Posterior vena cava (tissue), 2 donors: Measurements from ENCODE around the gene SYCN. TPM values are rescaled to one million over a fixed set of nuclear protein-coding genes. Genes with fewer than 3 reads are reported as not detected.

ENCODE experiments used
- DNase-seq: peaks from one replicate; pipeline ENCODE4 v3.0.0-alpha.2; 2020; ENCODE audit warnings: low spot score
- intact Hi-C, 2 donors: fragments of 100-400 bp; cut with DNase I; formaldehyde crosslinking; loops; one replicate each; pipeline versions ENCODE4 v1.14.1 to v1.14.2; 2022 to 2023
- total RNA-seq, 2 donors: library from RNA; stranded (reverse); fragmentation: NEBNext Ultra II Directional; extraction: Animal tissue kit (Norgen Biotek cat#: 25700); gene quantifications; one replicate each; pipeline ENCODE4 v1.2.1, GENCODE V29; 2021
- donor health status: DM: yes; HTN: yes; CAD: no.
- donor health status: DM: yes; HTN: yes; CAD: no.

SYCN gene
- total RNA-seq, 2 donors from 2014 or later = not detected

DNA sequence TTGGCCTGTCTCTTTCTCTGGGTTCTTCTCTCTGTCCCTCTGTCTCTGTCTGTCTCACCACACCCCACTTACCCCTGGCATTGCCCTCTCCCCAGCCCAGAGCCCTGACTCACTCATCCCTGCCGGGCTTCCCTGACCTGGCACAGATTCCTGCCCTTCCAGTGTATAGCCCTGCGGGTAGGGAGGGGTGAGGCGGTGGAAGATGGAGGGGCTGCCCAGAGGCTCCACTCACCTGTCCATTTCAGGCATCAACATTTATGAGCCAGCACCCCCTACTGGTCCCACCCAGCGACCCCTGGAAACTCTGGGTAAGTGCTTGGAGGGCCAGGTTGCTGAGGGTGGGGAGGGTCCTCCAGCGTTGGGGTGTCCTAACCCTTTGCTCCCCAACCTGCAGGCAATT is 6.3 kb downstream of the SYCN start:
- no peak for DNase-seq
- intact Hi-C loops = no loop called here

DNA sequence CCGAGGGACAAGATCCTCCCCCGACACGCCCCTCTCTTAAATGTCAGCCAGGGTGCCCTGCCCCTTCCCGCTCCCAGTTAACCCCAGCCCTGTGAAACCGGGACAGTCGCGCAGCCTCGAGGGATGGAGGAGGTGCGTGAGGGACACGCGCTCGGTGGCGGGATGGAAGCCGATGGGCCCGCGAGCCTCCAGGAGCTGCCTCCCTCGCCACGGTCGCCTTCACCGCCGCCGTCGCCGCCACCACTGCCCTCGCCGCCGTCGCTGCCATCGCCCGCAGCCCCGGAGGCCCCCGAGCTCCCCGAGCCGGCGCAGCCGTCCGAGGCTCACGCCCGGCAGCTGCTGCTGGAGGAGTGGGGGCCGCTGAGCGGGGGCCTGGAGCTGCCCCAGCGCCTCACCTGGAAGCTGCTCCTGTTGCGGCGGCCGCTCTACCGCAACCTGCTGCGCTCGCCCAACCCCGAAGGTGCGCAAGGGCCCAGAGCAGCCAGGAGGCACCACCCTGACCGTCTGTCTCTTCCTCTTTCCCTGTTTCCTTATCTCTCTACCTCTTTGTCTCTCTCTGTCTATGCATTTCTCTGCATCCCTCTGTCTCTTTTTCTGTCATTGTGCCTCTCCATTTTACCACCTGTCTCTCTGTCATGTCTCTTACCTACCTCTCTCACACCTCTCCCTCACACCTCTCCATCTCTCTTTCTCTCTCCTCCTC is 7.1 kb downstream of the SYCN start, which contains the start of gene NCCRP1:
Gene NCCRP1, plus strand, starts transcription at position 105 of the 703 bp plus-strand sequence. Its CDS starts 19 bp downstream, at position 124.
- intact Hi-C loops = no loop called here
- DNase-seq = no peak

DNA sequence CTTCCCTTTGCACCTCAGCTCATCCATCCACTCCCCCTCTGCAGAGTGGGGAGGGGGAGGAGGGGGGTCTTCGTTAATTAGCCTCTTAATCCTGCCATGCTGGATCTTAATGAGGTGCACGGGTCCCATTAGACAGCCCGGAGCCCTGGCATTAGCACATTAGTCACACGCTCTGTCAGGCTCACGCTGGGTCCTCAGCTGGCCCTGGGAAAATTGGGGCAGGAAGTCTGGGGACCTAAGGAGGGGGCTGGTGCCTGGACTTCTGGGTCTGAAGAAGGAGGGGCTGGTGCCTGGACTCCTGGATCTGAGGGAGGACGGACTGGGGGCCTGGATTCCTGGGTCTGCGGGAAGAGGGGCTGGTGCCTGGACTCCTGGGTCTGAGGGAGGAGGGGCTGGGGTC is 7.7 kb downstream of the SYCN start:
- DNase-seq = no peak
- intact Hi-C loops = no loop called here

DNA sequence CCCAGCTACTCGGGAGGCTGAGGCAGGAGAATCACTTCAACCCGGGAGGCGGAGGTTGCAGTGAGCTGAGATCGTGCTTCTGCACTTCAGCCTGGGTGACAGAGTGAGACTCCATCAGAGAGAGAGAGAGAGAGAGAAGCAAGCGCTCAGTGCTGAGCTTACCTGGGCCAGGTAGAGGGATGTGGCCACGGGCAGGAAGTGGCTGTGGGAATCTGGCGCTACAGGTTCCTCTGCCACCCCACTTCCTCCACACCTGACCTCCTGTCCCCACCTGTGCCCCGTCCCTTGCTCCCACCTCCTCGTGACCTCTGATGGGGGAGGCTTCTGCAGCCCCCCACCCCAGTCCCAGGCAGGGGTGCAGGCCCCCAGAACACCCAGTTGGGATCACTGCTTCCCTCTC is 8.3 kb downstream of the SYCN start:
- intact Hi-C loops = no loop called here
- no peak for DNase-seq

DNA sequence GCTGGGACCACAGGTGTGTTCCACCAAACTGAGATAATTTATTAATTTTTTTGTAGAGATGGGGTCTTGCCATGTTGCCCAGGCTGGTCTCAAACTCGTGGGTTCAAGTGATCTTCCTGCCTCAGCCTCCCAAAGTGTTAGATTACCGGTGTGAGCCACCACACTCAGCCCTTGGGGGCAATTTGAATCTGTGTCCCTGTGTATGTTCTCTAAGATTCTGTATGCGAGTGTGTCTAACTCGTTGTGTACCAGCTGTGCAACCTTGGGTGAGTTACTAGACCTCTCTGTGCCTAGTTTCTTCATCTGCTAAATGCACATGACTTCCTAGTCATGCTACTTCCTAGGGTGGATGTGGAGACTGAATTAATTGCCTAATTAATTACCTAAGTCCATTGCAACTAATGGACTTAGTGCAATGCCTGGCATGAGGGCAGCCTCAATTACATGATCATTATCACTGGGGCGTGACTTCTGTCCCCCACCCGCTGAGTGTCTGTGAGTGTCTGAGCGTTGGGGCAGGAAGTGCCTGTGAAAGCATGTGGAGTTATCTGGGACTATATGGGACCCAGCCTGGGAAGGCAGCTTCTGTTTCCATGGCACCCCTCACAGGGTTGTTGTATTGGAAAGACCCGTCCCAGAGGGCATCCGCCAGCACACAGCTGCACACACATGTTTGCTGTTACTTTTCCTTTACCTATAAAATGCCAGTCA is 9.1 kb downstream of the SYCN start:
- intact Hi-C loops = no loop called here

DNA sequence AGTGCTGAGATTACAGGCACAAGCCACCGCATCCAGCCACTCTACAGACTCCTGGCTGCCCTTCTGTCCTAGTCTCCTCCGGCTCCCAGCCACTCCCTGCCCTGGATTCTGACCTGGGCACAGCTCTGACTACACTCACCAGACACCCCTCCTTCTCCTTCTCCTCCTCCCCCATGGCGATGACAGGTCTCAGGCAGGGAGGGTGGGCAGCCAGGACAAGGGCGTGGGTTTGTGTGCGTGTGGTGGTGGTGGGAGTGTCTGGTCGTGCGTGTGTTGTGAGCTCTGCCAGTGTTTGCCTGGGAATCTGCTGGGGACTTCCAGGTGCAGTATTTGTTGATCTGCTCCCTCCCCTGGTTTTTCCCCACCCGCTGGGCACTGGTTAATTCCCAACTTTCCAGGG is 10.3 kb downstream of the SYCN start:
- no peak for DNase-seq
- intact Hi-C loops = no loop called here

More for the DNA sequence above, 9.1 kb downstream of the SYCN start:
- no peak for DNase-seq

DNA sequence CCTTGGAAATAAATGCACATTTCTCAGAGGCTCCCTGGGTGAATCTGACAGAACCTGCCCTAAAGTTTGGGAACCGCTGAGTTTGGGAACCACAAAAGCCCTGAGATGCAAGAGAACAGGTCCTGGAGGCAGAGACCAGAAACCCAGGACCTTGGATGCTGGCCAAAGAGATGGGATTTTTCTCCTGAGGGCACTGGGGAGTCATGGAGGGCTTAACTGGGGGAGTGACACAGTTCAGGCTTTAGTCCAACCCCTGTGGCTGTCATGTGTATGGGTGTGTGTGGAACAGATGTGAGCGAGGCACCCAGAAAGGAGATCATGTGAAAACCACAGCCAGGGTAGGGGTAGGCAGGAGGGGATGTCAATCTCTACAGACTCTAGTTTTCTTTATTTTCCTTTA is 11.2 kb downstream of the SYCN start:
- no peak for DNase-seq
- intact Hi-C loops = no loop called here

DNA sequence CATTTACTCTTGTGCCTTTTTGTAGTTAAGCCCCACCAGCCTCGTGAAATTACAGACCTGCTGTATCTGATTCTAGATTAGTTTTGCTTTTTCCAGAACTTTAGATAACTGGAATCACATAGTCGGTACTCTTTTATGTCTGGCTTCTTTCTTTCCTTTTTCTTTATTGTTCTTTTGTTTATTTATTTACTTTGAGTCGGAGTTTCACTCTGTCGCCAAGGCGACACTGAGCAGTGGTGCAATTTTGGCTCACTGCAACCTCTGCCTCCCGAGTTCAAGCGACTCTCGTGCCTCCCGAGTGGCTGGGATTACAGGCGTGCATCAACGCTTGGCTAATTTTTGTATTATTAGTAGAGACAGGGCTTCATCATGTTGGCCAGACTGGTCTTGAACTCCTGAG is 13.3 kb downstream of the SYCN start:
- intact Hi-C loops = no loop called here
- no peak for DNase-seq

DNA sequence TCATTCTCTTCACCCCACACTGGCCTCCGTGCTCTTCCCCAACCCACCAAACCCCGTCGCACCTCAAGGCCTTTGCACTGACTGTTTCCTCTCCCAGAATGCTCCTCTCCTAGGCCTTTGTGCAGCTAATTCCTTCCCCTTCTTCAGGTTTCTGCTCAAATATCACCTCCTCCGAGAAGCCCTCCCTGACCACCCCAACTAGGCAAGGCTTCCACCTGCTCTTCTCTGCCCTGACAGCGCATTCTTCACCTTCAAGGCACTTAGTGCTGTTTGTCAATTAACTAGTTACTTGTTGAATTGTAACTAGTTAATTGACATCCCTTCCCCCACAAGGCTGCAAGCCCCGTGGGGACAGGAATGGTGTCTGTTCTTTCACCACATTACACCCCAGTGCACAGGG is 15.1 kb downstream of the SYCN start:
- no peak for DNase-seq
- intact Hi-C loops = loop anchor here (5.0 kb wide), 1 partner anchor 67 kb away; no protein-coding TSS in a partner anchor

DNA sequence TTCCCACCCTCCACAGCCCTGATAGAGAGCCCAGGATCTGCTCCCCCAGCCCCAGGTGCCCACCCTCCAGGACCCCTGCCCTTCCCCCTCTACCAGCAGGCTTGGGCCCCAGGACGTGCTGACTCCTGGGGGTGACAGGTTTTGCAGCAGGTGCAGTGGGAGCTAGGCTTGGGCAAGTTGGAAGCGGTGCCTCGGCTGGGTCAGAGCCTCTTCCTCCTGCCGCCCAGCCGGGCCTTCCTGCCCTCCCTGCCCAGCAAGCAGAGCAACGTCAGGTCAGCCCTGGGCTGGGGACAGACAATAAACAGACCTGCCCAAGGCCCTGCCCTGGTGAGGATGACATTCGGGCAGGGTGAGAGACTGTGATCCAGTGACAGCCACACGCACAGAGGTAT is 16.5 kb downstream of the SYCN start:
- peak; percentile 55 for DNase-seq

DNA sequence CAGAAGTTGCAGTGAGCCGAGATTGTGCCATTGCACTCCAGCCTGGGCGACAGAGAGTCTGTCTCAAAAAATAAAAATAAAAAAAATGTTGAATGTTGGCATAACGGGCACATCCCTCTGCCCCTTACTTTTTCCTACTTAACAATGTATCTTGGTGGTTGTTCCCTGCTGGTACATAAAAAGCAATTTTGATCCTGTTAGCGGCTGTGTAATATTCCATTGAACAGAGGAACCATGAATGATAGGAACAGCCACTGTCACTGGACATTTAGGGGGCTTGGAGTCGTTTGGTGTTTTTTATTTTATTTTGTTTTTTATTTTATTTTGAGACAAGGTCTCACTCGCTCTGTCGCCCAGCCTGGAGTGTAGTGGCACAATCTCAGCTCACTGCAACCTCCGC is 17.7 kb downstream of the SYCN start:
- intact Hi-C loops = loop anchor here (5.0 kb wide), 1 partner anchor 64 kb away; no protein-coding TSS in a partner anchor
- DNase-seq = no peak

More for the DNA sequence above, 16.5 kb downstream of the SYCN start:
- intact Hi-C loops = loop anchor here (5.0 kb wide), 1 partner anchor 65 kb away; no protein-coding TSS in a partner anchor

DNA sequence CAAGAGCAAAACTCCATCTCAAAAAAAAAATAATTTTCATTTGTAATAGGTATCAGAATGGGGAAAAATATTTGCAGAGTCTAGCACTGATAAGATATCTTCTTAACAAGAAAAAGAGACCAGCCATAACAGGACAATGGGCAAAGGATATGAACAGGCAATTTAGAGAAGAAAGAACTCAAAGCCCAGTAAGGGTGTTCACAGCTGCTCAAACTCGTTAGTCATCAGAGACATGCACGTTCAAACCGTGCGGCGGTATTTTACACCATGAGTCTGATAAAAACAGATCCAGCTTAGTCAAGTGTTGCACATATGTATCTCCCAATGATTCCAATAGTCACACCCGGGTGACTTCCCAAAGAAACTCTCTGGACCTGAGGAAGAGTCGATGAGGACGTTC is 21.0 kb downstream of the SYCN start:
- no peak for DNase-seq
- intact Hi-C loops = no loop called here

DNA sequence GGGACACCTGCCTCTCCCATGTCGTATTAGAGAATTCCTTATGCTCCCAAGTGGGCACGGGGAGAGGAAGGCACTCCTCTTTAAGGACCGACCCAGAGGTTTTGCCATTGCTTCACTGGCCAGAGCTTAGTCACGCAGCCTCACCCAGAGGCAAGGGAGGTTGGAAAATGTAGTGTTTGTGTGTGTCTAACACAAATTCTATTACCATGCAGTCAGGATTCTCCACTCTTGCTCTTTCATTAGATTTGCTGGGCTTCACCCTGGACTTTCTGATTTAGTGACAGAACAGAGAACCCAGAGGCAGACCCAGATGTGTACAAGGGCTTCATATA is 21.9 kb downstream of the SYCN start:
- DNase-seq = no peak
- intact Hi-C loops = no loop called here

DNA sequence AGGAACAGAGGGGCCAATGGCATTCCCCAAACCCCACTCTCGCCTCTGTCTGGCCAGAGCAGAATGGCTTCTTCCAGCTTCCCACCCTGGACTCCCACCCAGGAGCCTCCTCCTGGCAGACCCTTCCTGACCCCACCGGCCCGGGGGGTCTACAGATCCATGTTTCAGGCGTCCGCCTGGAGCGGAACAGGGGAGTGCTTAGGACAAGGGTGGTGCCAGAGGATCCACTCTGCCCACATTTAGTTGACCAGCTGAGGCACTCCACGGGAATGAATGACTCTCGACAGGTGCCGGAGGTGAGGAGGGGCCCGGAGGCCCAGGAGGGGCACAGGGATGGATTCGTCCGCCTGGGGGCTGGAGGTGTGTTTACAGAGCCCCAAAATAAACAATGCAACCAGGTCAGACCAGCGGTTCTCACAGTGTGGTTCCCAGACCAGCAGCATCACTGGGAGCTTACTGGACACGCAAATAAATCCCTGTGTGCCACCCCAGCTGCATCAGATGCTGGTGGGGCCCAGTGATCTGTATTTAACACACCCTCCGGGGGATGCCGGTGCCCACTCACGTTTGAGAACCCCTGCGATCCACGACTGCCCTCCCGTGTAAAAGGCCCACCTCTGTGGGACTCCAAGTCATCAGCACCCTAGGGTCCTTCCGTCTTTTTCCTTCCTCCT is 22.4 kb downstream of the SYCN start:
- DNase-seq = no peak
- intact Hi-C loops = no loop called here

DNA sequence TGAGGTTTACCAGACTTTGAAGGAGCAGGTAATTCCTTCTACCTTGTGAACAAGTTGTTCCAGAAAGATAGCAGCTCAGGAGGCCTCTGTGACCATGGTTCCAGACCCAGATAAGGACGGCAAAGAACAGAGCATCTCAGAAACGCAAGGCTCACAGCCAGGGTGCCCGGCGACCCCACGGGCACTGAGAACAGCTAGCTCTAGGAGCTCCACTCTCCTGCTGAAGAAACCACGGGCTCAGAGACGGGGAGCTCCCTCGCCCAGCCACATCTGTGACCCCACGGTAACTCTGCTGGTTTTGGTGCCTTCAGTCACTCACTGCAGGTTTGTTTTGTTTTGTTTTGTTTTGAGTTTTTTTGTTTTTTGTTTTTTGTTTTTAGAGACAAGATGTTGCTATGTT is 23.3 kb downstream of the SYCN start:
- intact Hi-C loops = no loop called here

DNA sequence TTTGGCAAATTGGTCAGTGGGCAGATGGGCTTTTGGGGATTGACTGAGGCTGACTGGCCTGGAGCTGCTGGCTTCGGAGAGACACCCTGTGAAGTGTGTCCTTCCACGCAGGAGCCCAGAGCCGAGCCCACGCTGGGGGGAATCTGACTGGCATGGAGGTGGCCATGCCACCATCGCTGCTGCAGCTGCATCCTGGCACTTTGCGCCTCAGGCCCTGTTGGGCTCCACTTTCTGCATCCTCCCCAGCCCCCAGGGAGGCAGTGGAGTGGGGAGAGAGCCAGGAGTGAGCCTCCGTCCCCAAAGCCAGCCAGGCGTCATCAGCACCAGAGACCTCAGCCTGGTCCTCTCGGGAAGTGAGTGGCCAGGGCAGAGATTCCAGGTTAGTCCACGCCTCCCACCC is 24.3 kb downstream of the SYCN start:
- no peak for DNase-seq
- intact Hi-C loops = no loop called here

More for the DNA sequence above, 23.3 kb downstream of the SYCN start:
- no peak for DNase-seq

DNA sequence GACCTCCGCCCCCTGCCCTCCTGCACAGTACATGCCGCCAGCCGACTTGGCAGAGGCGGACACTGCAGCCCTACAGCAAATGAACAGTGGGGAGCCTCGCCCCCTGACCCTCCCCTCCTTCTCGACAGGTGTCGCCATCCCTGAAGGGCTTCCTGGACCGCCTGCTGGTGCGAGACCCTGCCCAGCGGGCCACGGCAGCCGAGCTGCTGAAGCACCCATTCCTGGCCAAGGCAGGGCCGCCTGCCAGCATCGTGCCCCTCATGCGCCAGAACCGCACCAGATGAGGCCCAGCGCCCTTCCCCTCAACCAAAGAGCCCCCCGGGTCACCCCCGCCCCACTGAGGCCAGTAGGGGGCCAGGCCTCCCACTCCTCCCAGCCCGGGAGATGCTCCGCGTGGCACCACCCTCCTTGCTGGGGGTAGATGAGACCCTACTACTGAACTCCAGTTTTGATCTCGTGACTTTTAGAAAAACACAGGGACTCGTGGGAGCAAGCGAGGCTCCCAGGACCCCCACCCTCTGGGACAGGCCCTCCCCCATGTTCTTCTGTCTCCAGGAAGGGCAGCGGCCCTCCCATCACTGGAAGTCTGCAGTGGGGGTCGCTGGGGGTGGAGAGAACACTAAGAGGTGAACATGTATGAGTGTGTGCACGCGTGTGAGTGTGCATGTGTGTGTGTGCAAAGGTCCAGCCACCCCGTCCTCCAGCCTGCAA is 25.6 kb downstream of the SYCN start:
- DNase-seq = no peak
- intact Hi-C loops = no loop called here

DNA sequence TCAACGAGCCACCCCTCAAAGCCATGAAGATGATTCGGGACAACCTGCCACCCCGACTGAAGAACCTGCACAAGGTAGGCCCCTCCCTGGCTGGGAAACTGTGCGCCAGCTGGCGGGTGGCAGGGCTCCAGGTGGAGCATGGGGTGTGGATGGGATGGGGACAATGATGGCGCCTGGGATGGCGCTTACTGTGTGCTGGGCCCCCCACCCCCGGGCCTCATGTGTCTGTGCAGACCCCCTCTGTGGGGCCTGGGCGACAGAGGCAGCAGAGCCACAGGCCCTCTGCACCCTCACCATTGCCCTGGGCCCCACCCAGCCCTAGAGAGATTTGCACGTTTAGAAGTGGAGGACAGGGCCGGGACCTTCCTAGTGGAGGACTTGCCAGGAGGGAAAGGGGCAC is 26.3 kb downstream of the SYCN start:
- DNase-seq = no peak
- intact Hi-C loops = no loop called here

DNA sequence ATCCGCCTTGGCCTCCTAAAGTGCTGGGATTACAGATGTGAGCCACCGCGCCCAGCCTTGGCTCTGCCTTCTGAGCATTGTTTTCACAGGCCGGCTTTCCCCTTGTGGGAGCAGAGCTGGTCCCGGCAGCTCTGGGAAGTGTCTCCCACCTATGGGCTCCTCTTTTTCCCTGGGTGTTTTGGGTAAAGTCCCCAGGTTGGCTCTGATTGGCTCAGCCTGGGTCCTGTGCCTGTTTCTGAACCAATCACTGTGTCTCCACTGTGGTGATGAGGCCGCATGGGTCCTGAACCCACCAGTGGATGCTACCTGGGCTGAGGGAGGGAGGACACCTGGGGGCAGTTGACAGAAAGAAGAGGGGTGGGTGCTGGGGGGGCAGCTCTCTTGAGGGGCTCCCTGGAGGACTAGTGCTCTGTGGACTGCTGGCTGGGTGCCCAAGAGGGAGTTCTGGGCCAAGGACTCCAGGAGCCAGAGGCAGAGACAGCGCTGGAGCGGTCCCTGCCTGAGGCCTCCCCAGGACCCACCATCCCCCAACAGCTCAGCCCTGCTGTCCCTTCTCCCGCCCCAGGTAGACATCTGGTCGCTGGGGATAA is 26.9 kb downstream of the SYCN start:
- intact Hi-C loops = no loop called here
- DNase-seq = no peak
